ENCODE measurements around the gene PDAP1.

- TF ChIP-seq GATA2 (IDR thresholded peaks at IDR 0.05; ENCODE audit: low read depth, low read length): no peak
- no peak for TF ChIP-seq GATA3 (IDR thresholded peaks at IDR 0.05; ENCODE audit: low read depth, low read length)
Observed at GRCh38 chr7:99395616-99396327, 12.6 kb downstream of the PDAP1 start.

Measured in SH-SY5Y (cell line).